Prostate gland (tissue), 2 donors: ENCODE results near the gene GPN2. TPM values are rescaled to one million over a fixed set of nuclear protein-coding genes. Genes with fewer than 3 reads are reported as not detected.

Experiments
- DNase-seq: peaks from one replicate; pipeline ENCODE4 v3.0.0-alpha.2; 2019; ENCODE audit warnings: low spot score
- H3K27ac ChIP-seq, 2 donors: fragments of 200-600 bp; sonication (generic); 2 replicates each; pipeline ENCODE4 v1.5.1; 2017 to 2019
- H3K27me3 ChIP-seq: fragments of 200-600 bp; sonication (generic); replicated peaks from 2 replicates; pipeline ENCODE4 v1.5.1; 2019; ENCODE audit not compliant: insufficient read depth
- H3K36me3 ChIP-seq, 2 donors: fragments of 200-600 bp; sonication (generic); 1 replicate in 1 of 2; 2 replicates in 1 of 2; pipeline versions ENCODE4 v1.5.1 to v1.8.1; 2017 to 2019
- H3K4me1 ChIP-seq: fragments of 200-600 bp; sonication (generic); replicated peaks from 2 replicates; pipeline ENCODE4 v1.5.1; 2019
- H3K4me3 ChIP-seq, 2 donors: fragments of 200-600 bp; sonication (generic); 2 replicates each; pipeline ENCODE4 v1.5.1; 2017 to 2019
- H3K9me3 ChIP-seq: fragments of 200-600 bp; sonication (generic); 2 replicates; pipeline ENCODE4 v1.5.1; 2017
- CTCF ChIP-seq, 4 experiments: fragments of 200-600 bp in 2 of 4; fragments of 450-650 bp in 2 of 4; sonication (generic) in 2 of 4; IDR thresholded peaks; 1 replicate in 3 of 4; 2 replicates in 1 of 4; pipeline ENCODE4 v1.5.1; 2016 to 2019; ENCODE audit warnings: antibody characterized with exemption in 4 of 4, mild to moderate bottlenecking in 2 of 4, moderate library complexity in 2 of 4
- POLR2A ChIP-seq: fragments of 450-650 bp; IDR thresholded peaks from one replicate; pipeline ENCODE4 v1.6.1; 2016; ENCODE audit warnings: antibody characterized with exemption, mild to moderate bottlenecking
- POLR2AphosphoS5 ChIP-seq: sonication (generic); formaldehyde crosslinking; IDR thresholded peaks from one replicate; pipeline ENCODE4 v1.6.1; 2017; ENCODE audit warnings: antibody characterized with exemption
- WGBS: methylation state at CpG from one replicate; pipeline ENCODE4 v1.1.5; 2018; 5-methylcytosine and 5-hydroxymethylcytosine counted together
- intact Hi-C: fragments of 100-400 bp; cut with DNase I; formaldehyde crosslinking; loops from one replicate; pipeline ENCODE4 v1.14.2; 2022
- total RNA-seq, 2 donors: library from RNA; depleted of rRNA; stranded (reverse); fragments of >200 nt; gene quantifications; one replicate each; pipeline ENCODE4 v1.1.0, GENCODE V29; 2016

The GPN2 gene
- total RNA-seq, 2 donors from 2014 or later = 15.7 to 26.0 TPM

DNA sequence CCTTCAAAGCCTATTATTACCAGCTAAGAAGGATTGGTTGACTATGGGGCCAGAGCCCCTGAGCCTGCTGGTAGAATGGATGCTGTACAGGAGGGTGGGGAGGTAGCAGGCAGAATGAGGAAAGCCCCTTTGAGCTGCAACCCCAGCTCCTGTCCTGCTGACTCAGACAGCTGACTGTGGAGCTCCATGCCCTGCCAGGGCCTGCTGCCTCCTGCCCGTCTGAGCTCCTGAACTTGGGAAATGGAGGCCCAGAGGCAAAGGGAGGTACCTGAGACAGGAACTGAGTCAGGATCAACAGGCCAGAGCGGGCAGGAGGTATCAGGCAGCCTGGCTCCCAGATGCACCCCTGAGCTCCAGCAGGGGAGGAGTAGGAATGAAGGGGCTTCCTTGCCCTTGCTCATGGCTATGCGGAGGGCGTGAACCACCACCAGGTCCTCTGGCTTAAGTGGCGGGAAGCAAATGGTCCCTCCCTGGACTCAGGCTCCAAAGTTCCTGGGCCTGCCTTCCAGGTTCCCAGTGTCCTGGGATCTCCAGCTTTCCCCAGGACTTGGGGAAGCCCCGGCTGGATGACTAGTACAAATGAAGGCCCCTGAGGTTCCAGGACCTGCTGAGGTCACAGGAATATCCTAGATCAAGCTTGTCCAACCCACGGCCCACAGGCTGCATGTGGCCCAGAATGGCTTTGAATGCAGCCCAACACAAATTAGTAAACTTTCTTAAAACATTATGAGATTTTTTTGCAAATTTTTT, 31.0 kb downstream of the GPN2 start:
- peaks cover 28% of the 10 kb centered on the region for H3K4me1 ChIP-seq
- intact Hi-C loops = no loop called here
- no peaks in the 10 kb centered on the region for H3K36me3 ChIP-seq
- WGBS = 84% methylated on average over 7 of the region's 7 CpGs
- TF ChIP-seq POLR2A = no peak
- no peak for TF ChIP-seq POLR2AphosphoS5
- TF ChIP-seq CTCF (IDR thresholded peaks at IDR 0.05) = no peak
- no peaks in the 10 kb centered on the region for H3K27me3 ChIP-seq
- H3K27ac ChIP-seq = peak overlapping the region; percentile 6 to 85
- H3K4me3 ChIP-seq = no peak overlapping the region
- DNase-seq = no peak
- H3K9me3 ChIP-seq = no peaks in the 10 kb centered on the region

DNA sequence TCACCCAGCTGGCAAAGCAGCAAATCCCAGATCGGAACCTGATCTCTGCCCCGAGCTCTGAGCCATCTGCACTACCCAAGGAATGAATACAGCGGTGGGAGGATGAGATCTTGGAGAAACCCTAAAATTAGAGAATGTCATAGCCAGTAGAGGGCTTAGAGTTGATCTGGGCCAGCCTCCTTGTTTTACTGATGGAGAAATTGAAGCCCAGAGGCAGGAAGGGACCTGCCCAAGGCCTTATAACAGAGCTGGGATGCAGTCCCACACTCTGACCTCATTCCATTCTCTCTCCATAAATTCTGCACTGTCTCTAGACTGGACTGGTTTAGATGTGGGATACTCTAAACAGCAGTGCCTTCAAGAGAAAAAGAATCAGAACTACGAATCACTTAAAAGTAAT, 31.9 kb downstream of the GPN2 start:
- WGBS = 33% methylated on average over 4 of the region's 4 CpGs
- no peak overlapping the region for H3K4me3 ChIP-seq
- no peaks in the 10 kb centered on the region for H3K9me3 ChIP-seq
- no peaks in the 10 kb centered on the region for H3K36me3 ChIP-seq
- intact Hi-C loops = no loop called here
- no peak for DNase-seq
- peaks cover 28% of the 10 kb centered on the region for H3K4me1 ChIP-seq
- TF ChIP-seq POLR2A (no peak), POLR2AphosphoS5 (peak; percentile 19)
- H3K27ac ChIP-seq = peak overlapping the region; percentile 6 to 85
- no peaks in the 10 kb centered on the region for H3K27me3 ChIP-seq

GRCh38 chr1:26857473-26858060, 32.5 kb downstream of the GPN2 start:
- no peaks in the 10 kb centered on the region for H3K36me3 ChIP-seq
- H3K4me3 ChIP-seq = no peak overlapping the region
- H3K9me3 ChIP-seq = no peaks in the 10 kb centered on the region
- 50% methylated on average over 8 of the region's 8 CpGs for WGBS
- H3K27me3 ChIP-seq = no peaks in the 10 kb centered on the region
- intact Hi-C loops = no loop called here
- TF ChIP-seq POLR2A (no peak), POLR2AphosphoS5 (no peak), CTCF (IDR thresholded peaks at IDR 0.05) (no peak)
- H3K4me1 ChIP-seq = peaks cover 28% of the 10 kb centered on the region
- DNase-seq = no peak
- peak overlapping the region; percentile 71 to 85 for H3K27ac ChIP-seq

DNA sequence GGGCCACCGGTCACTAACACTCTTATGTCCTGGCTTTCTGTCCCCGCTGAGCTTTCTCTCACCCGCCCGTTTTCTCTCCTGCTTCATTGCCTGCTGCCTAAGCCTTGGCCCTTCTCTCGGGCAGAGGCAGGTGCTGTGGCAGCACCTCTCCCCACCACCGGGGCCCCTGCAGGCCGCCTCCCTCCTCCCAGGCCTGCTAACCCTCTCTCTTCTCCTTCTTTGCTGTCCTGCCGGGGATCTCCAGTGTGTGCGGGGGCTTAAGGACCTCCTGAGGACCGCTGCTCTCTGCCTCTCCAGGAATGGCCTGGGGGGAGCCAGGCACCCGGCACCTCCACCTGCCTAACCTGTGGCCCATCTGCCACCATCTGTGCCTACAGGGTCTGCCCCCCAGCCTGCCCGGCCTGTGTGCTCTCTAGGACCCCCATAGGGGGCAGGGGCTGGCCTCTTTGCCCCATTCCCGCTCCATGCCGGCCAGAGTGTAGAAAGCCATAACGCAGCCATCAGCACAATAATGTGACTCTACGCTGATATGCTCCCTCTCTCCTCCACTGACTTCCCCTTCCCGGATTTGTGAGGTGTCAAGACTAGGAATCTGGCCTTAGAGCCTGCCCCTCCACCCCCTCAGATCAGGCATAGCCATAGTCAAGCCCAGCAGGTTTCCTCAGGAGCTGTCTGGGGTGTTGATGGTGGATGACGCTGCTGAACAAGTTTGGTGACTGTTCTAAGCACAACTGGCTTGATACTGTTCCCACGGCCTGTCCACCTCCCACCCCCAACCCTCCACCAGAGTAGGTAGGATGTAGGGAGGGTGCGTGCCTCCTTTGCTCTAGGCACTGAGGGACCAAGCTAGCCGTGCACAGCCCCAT, 33.2 kb downstream of the GPN2 start:
- peaks cover 0 to under 1% of the 10 kb centered on the region in 2 donors for H3K36me3 ChIP-seq
- WGBS = 64% methylated on average over 21 of the region's 21 CpGs
- intact Hi-C loops = no loop called here

More for the DNA sequence above, 33.2 kb downstream of the GPN2 start:
- TF ChIP-seq POLR2AphosphoS5 (peak; percentile 41), CTCF (IDR thresholded peaks at IDR 0.05) (no peak), POLR2A (peak; percentile 25)
- Histone ChIP-seq H3K4me3 (no peak overlapping the region), H3K27ac (peak overlapping the region; percentile 71 to 85), H3K27me3 (no peaks in the 10 kb centered on the region), H3K9me3 (no peaks in the 10 kb centered on the region), H3K4me1 (peaks cover 28% of the 10 kb centered on the region)
- peak; percentile 64 for DNase-seq
